ENCODE measurements around the gene SLC10A4.

GRCh38 chr4:48467442-48467841 lies 15.7 kb upstream of the SLC10A4 start:
- no peak for TF ChIP-seq POLR2A (IDR thresholded peaks at IDR 0.05; ENCODE audit: low read depth, low read length)
- TF ChIP-seq BHLHE40 (IDR thresholded peaks at IDR 0.05; ENCODE audit: low read depth, low read length) = no peak
- TF ChIP-seq, protein P1, sequence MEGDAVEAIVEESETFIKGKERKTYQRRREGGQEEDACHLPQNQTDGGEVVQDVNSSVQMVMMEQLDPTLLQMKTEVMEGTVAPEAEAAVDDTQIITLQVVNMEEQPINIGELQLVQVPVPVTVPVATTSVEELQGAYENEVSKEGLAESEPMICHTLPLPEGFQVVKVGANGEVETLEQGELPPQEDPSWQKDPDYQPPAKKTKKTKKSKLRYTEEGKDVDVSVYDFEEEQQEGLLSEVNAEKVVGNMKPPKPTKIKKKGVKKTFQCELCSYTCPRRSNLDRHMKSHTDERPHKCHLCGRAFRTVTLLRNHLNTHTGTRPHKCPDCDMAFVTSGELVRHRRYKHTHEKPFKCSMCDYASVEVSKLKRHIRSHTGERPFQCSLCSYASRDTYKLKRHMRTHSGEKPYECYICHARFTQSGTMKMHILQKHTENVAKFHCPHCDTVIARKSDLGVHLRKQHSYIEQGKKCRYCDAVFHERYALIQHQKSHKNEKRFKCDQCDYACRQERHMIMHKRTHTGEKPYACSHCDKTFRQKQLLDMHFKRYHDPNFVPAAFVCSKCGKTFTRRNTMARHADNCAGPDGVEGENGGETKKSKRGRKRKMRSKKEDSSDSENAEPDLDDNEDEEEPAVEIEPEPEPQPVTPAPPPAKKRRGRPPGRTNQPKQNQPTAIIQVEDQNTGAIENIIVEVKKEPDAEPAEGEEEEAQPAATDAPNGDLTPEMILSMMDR (conservative IDR thresholded peaks at IDR 0.05; ENCODE audit: low read depth, low read length) = no peak
- TF ChIP-seq, protein P2, sequence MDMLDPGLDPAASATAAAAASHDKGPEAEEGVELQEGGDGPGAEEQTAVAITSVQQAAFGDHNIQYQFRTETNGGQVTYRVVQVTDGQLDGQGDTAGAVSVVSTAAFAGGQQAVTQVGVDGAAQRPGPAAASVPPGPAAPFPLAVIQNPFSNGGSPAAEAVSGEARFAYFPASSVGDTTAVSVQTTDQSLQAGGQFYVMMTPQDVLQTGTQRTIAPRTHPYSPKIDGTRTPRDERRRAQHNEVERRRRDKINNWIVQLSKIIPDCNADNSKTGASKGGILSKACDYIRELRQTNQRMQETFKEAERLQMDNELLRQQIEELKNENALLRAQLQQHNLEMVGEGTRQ (IDR thresholded peaks at IDR 0.05; ENCODE audit: low read depth, low read length) = no peak
- no peak for TF ChIP-seq RAD21 (IDR thresholded peaks at IDR 0.05; ENCODE audit: low read length)
- no peak for TF ChIP-seq SMC3 (IDR thresholded peaks at IDR 0.05; ENCODE audit: low read depth, low read length)
- no peak for TF ChIP-seq CEBPB (IDR thresholded peaks at IDR 0.05; ENCODE audit: low read depth, low read length)
- no peak for TF ChIP-seq MXI1 (IDR thresholded peaks at IDR 0.05; ENCODE audit: borderline replicate concordance, low read depth, low read length)
- no peak for TF ChIP-seq NFE2L2 (IDR thresholded peaks at IDR 0.05; ENCODE audit: low read depth, low read length)
- no peak for TF ChIP-seq RFX5 (IDR thresholded peaks at IDR 0.05; ENCODE audit: low read depth, low read length)
- no peak for TF ChIP-seq MAFK (IDR thresholded peaks at IDR 0.05; ENCODE audit: low read depth, low read length)
- TF ChIP-seq, protein P3, sequence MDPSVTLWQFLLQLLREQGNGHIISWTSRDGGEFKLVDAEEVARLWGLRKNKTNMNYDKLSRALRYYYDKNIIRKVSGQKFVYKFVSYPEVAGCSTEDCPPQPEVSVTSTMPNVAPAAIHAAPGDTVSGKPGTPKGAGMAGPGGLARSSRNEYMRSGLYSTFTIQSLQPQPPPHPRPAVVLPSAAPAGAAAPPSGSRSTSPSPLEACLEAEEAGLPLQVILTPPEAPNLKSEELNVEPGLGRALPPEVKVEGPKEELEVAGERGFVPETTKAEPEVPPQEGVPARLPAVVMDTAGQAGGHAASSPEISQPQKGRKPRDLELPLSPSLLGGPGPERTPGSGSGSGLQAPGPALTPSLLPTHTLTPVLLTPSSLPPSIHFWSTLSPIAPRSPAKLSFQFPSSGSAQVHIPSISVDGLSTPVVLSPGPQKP (IDR thresholded peaks at IDR 0.05; ENCODE audit: borderline replicate concordance, low read depth, low read length) = no peak
- TF ChIP-seq MAZ (IDR thresholded peaks at IDR 0.05; ENCODE audit: borderline replicate concordance, low read depth, low read length) = no peak
